Fibroblast of skin of back (primary cell): ENCODE data around the gene MYH11. TPM values are rescaled to one million over a fixed set of nuclear protein-coding genes. Genes with fewer than 3 reads are reported as not detected.

Experiments
- DNase-seq: peaks from one replicate; pipeline ENCODE4 v3.0.0-alpha.2; 2013
- polyA plus RNA-seq, 2 experiments: library from polyadenylated mRNA; unstranded; fragments of 120-200 nt; gene quantifications; one replicate each; pipeline ENCODE4 v1.2.1, GENCODE V29; 2013; ENCODE audit not compliant: insufficient read length in 2 of 2

MYH11 gene
- 13.3 TPM for polyA plus RNA-seq (2013, experiment 1 of 2; ENCODE audit: insufficient read length)
- polyA plus RNA-seq (2013, experiment 2 of 2; ENCODE audit: insufficient read length), result 108 TPM

GRCh38 chr16:15856901-15857698 is at the start of gene MYH11:
MYH11 (minus strand) TSS chr16:15857028; CDS start chr16:15838252, 18,776 bp downstream.
- no peak for DNase-seq

- no peak for DNase-seq
Observed at GRCh38 chr16:15906439-15906838, 49.6 kb upstream of the MYH11 start.

GRCh38 chr16:15903960-15904359 is 47.1 kb upstream of the MYH11 start:
- no peak for DNase-seq

GRCh38 chr16:15900901-15901500 is 44.2 kb upstream of the MYH11 start:
- DNase-seq, result no peak

- no peak for DNase-seq
Observed at GRCh38 chr16:15900357-15900756, 43.5 kb upstream of the MYH11 start.

- peak; percentile 61 for DNase-seq
Observed at GRCh38 chr16:15899538-15900100, 42.8 kb upstream of the MYH11 start.

GRCh38 chr16:15898654-15899053 is 41.8 kb upstream of the MYH11 start:
- no peak for DNase-seq

GRCh38 chr16:15897834-15898254 is 41.0 kb upstream of the MYH11 start:
- peak; percentile 35 for DNase-seq

GRCh38 chr16:15897121-15897780 is 40.4 kb upstream of the MYH11 start:
- peak; percentile 33 for DNase-seq

- DNase-seq, result no peak
Observed at GRCh38 chr16:15894571-15895374, 37.9 kb upstream of the MYH11 start.

GRCh38 chr16:15891508-15891907 is 34.7 kb upstream of the MYH11 start:
- DNase-seq, result no peak

GRCh38 chr16:15888072-15888976 is 31.5 kb upstream of the MYH11 start, which contains the start of gene CEP20:
CEP20 (minus strand) TSS chr16:15888603; CDS start chr16:15888585, 18 bp downstream.
- peak; percentile 99 for DNase-seq

GRCh38 chr16:15887283-15887682 is 30.5 kb upstream of the MYH11 start:
- DNase-seq, result no peak

GRCh38 chr16:15886078-15886477 is 29.2 kb upstream of the MYH11 start:
- DNase-seq, result no peak

- no peak for DNase-seq
Observed at GRCh38 chr16:15885560-15886001, 28.8 kb upstream of the MYH11 start.

GRCh38 chr16:15882563-15882962 is 25.7 kb upstream of the MYH11 start:
- no peak for DNase-seq

- no peak for DNase-seq
Observed at GRCh38 chr16:15881794-15882379, 25.1 kb upstream of the MYH11 start.

GRCh38 chr16:15880434-15881308 is 23.8 kb upstream of the MYH11 start:
- DNase-seq, result no peak

- peak; percentile 91 for DNase-seq
Observed at GRCh38 chr16:15879255-15879811, 22.5 kb upstream of the MYH11 start.
